Kidney tubule cell (primary cell): ENCODE results near the gene B3GNT5.
A peak's percentile ranks its signal among the peaks of the same experiment; 100 is the strongest.

ENCODE experiments used
- DNase-seq: peaks from one replicate; pipeline ENCODE4 v3.0.0-alpha.2; 2018; ENCODE audit warnings: low spot score

The B3GNT5 gene

DNA sequence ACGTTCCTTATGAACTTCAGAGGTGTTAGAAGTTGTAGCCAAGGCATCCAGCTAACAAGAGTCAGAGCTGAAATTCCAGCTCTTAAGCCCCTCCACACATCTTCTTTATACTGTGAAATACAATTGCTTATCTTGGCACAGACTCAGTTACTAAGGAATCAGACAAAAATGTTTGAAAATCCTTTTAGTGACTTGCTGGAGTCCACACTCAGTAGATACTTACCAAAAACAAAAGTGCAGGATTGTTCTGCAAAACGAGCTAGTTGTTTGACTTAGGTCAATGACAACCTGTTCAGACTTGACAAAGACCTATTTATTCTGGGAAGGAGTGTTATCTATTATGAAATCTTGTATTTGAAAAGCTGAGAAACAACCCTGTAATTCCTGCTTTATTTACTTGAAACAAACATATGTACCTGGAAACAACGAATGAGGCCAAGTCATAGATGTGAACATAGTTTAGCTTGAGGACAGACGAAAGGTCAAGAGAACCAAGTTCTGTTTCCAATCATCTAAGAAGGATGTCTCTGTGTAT is 38.5 kb downstream of the B3GNT5 start:
- DNase-seq = no peak

DNA sequence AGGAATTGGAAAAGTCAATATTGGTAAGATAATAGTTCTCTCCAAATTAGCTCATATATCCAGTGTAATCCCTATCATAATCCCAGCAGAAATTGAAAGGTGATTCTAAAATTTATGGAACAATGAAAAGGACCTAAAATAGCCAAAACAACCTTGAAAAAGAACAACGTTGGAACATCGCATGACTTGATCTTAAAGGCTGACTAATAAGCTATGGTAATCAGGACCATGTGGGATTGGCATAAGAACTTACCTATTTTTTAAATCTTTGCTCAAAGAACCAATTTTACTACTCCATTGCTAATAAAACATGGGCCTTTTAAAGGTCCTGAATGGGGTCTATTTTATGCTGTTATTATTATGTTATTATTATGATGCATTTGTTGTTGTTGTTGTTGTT is 40.9 kb downstream of the B3GNT5 start:
- DNase-seq = no peak

DNA sequence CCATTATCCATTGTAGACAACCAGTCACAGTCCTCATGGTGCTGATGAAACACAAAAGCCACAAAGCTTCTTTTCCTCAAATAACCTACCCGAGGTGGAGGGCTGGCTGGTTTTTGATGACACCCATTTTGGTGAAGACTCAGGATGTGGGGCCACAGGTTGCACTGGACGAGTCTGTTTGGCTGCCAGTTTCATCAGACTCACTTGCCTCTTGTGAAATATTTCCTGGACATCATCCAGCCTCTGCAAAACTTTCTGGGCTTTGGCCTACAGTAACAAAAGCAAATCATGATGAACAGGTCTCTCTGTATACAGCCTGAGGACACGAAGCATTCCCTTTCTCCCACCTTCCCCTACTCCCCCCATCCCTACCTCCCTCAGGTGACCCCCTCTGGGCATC is 42.2 kb downstream of the B3GNT5 start:
- DNase-seq = peak; percentile 34

DNA sequence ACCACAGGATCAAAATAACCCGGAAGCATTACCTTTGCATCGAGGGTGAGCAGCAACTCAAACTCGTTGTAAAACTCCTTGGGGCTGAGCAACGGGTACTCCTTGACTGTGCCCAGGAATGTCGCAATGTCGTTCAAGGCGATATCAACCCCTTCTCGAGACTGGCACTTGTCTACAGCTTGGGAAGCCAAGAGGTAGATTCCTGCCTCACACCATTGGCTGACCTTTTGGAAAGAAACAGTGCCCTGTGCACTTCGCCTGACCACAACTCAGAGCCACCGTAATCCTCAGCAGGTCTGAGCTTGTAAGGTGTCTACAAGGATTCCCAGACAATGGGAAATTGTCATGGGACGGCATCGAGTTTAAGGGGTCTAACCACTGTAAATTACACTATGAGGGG is 43.9 kb downstream of the B3GNT5 start:
- DNase-seq = no peak

DNA sequence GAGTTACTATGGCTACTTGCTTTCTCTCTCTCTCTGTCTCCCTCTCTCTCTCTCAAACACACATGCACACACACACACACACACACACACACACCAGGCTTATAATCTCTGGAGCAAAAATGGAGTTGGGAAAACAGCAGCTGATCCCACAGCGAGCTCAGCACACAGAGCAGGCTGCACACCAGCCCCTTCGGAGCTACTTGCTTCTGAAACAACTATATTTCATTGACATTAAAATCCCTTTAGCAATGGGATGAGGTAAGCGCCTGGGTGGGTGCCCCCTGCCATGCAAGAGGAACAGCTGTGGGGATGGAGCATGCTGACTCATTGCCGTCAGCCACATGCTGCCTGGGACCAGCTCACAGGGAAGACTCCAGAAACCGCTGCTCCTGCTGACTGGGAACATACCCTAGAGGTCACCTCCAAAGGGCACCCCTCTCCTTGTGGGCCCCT is 45.7 kb downstream of the B3GNT5 start:
- DNase-seq = peak; percentile 76

DNA sequence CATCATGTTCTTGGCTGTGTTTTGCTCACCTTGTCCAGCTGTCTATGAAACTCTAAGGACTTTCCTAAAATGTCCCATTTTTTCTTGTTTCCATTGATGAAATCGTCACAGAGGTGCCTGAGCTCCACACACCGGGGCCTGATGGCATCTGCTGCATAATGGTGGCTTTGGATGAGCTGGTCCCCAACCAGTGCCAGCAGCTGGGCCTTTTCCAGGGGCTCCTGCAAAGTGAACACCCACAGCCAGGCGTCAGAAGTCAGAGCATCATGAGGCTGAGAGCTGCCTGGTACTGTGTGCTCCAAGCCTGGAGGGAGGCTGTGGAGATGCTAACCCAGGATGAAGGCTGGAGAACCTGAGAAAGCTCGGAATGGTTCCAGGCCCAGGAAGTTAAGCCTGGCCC is 46.9 kb downstream of the B3GNT5 start:
- no peak for DNase-seq

DNA sequence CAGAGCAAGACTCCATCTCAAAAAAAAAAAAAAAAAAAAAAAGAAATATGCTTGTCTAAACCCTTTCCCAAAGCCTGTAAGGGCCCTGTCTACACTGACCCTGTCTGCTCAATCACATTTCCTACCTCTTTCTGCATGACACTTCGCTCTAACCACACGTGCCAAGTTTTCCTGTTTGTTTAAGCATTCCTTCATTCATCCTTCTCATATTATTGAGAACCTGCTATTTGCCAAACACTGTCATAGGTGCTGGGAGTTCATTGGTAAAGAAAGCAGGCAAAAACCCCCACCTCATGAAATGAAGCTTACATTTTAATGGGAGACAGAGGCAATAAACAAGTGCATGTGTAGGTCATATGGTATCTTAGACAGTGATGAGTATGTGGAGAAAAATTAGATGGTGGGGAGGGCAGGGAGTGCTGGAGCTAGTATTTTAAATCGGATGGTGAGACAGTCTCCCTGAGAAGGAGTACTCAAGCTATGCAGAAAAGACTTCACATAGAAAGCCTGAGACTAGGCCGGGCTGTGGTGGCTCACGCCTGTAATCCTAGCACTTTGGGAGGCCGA is 48.0 kb downstream of the B3GNT5 start:
- peak; percentile 29 for DNase-seq

DNA sequence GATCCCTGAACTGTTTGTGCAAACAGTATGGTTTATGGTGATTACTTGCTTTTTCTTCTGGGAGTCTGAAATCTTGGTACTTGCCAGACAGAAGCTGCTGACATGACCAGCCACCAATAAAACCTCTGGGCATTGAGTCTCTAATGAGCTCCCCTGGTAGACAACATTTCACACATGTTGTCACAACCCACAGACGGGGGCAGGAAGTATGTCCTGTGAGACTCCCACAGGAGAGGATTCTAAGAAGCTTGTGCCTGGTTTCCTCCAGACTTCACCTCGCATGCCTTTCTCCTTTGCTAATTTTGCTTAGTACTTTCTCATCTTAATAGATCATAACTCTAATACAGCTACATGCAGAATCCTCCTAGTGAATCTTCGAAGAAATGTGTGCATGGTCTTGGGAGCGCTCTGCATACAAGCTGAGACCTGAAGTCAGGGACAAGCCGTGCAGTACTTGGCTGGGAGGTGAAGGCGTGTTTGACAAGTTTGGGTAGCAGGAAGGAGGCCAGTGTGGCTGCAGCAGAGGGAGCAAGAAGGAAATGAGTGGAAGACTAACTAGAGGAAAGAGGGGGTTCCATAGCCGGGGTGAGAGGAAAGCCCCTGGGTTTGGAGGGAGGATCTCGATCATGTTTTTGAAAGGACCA is 49.0 kb downstream of the B3GNT5 start:
- DNase-seq = peak; percentile 23

DNA sequence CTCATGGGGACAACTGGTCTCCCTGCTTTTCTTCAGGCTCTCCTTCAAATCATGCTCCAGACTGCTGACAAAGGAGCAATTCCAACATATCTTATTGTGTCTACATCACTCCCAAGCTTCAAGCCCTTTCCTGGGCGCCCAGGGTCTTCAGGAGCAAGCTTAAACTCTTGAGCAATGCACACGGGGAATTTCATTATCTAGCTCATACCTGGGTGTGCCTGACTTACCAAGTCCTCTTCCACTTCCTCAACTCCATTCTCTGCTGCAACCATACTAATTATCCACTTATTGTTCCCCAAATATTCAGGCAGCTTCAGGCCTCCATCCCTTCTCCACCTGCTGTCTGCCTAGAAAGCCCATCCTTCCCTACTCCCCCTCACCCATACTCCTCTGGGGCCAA is 50.6 kb downstream of the B3GNT5 start:
- DNase-seq = no peak

DNA sequence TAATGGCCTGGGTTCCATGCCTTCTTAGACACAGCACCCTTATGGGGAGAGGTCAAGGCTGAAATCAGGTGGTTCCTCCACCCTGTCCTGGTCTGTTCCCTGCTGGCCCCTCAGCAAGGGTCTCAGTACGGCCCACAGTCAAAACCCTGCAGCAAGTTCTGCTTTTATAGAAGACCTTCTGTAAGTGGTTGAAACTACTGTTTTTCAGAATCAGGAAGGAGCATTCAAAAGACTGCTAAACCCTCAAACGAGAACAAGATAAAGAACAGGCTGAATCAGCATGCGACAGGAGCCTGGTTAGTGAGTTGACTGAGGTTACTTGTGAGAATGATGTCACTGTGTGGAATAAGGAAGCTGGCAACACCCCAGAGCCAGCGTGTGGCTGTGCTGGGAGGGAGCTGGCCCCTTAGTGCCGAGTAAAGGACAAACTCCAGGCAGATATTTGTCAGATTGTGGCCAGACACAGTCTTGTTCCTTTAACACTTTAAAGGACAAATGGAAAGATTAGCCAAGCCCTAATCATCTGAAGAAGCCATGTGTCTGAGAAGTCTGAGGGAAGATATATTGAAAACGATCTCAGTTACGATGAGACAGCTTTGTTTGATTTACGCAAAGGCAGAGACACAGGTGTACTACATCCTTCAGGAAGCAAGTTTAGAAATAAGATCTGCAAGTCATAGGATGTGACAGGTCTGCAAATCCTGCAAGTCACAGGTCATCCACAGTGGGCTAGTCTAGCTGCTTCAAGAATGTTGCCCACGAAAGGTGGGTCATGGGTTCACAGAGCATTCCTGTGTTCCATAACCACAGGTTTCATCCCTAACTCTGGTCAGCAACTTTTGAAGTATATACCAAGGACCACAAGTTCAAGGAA is 54.0 kb downstream of the B3GNT5 start:
- peak; percentile 98 for DNase-seq

DNA sequence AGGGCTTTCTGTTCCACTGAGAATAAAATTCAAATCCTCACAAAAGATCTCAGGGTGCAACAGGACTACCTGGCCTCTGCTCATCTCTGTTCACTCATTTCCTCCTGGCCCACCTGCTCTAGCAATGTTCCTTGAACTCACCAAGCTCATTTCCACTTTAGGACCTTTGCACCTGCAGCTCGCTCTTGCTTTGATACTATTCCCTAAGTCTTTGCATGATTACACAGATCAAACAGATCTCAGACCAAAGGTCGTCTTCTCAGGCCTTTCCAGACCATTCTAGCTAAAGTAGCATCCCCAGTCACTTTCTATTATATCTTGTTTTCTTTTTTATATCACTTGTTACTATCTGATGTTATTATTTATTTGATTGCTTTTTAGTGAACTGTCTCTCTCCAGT is 54.7 kb downstream of the B3GNT5 start:
- no peak for DNase-seq

DNA sequence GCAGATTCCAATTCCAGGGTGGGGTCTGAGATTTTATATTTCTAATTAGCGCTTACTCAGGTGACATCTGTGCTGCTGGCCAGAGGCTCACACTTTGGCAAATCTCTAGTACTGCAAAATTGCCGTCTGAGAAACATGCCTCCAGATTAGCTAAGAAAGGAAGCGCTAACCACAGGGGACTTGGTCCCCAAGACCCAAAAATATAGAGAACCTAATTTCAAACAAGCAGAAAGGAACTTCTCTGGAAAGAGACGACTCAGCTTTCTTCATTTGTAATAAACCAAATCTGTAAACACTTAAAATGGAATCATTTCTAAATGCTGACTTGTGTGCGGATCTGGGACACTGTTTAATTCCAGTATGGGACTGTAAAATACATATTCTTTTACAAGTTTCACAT is 55.7 kb downstream of the B3GNT5 start:
- DNase-seq = no peak

DNA sequence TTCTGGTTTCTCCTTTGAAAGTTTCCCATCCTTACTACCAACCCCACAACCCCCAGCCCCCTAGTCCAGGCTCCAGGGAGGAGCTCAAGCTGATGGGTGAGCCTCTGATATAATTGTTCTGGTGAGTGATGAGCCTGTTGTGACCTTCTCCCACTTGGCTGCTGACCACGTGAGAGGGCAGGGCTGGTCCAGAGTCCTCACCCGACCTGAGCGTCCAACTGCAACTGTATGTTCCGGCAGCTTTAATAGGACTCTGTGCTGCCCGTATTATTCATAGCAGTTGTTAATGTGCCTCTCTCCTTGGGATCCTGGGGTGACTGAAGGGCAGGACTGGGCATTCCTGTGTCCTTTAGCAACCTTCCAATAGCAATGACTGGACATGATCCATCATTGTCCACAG is 56.2 kb downstream of the B3GNT5 start:
- peak; percentile 17 for DNase-seq

DNA sequence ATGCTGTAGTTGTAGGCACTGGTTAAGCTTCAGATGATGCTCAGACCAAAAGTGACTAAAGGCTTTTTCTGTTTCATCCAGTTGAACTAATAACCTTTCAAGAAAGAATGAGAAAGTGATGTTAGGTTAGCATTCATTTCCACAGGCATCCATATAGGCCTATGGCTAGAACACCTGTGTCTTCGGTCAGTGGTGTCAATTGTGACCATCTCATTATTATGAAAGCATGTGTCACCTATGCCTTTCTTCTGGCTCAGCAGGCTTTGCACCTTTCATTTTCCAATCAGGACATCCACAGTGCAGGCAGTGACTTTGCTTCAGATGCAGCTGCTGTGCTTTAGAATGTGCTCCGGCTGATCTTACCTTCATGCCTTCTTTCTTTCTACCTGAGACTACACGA is 57.9 kb downstream of the B3GNT5 start:
- no peak for DNase-seq

DNA sequence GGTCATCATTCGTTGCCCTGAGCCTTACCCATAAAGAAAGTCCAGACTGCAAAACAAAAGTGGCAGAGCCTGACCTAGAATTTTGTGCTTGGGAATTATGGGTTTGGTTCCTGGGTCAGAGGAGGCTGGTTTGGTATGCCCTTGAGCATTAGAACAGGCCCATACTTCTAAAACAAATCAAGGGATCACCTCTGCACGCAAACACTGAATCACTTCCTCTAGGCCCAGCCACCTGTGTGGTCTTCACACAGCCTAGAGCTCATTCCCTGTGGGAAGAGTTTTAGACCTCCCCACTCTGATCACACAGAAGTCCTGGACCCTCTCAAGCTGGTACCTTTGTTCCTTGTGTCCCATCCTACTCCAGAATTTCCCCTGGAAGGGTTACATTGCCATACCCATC is 59.4 kb downstream of the B3GNT5 start:
- DNase-seq = peak; percentile 19

DNA sequence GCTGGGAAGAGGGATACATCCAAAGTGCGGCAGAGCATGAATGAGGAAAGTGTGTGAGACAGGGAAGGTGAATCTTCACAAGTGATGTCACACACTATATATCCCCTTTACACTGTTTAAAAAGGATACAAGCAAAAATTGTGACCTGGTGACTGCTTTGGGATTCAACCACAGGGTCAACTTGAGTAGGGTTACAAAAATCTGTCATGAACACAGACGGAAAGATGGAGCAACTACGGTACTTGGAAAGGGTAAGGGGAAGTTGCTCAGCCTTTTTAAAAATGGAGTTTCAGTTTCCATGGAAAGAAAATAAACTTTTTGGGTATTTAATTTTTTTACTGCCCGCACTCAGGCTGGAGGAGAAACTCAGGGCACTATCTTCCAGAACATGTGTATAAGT is 60.3 kb downstream of the B3GNT5 start:
- DNase-seq = no peak

DNA sequence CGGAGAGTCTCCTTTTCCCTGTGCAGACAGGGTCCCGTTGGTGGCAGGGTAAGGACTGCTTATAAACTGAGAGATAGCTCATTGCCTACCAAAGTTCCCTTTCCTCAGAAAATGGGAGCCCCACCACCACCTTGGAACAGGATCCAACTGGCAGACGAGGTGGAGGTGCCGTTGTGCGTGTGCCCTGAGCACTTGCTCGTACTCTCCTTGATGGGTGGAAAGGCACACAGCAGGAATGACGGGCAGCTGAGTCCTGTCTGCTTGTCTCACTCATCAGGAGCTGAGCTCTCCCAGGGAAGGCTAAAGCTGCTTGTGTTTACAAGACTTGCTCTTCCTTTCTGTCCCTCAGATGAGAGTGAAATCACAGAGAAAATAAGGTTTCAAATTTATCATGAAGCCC is 60.7 kb downstream of the B3GNT5 start:
- DNase-seq = no peak

DNA sequence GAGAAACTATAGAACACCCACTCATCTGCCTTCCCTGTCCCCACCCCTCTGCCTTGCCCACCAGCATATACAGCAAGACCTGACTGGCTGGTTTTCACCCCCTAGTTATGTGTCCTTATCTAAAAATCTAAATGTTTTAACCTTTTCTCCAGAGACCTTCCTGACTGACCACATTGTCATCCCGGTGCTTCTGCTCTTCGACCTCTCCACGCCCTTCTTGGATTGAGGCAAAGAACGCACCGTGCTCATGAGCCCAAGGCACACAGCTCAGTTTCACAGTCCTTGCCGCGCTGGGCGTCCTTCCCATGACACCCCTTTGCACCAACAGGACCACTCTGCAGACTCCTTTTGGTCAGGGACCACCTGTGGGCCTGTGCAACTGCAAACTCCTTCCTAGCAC is 62.7 kb downstream of the B3GNT5 start:
- no peak for DNase-seq

DNA sequence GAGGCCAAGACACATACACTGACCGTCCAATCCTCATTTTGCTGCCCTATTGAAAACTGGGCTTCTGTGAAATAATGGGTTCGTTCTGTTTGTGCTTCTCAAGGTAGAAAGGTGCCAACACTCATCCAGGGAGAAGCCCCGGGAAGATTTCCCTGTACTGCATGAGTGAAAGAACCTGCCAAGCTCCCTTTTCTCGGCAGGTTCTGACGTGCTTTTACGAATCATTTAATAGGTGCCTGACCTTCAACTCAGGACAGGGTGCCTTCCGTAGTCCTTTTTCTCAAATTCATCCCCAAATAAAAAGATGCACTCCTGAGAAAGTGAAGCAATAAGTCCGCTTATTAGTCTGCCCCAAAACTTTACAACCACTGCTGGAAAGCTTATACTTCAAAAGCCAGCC is 64.2 kb downstream of the B3GNT5 start:
- no peak for DNase-seq

DNA sequence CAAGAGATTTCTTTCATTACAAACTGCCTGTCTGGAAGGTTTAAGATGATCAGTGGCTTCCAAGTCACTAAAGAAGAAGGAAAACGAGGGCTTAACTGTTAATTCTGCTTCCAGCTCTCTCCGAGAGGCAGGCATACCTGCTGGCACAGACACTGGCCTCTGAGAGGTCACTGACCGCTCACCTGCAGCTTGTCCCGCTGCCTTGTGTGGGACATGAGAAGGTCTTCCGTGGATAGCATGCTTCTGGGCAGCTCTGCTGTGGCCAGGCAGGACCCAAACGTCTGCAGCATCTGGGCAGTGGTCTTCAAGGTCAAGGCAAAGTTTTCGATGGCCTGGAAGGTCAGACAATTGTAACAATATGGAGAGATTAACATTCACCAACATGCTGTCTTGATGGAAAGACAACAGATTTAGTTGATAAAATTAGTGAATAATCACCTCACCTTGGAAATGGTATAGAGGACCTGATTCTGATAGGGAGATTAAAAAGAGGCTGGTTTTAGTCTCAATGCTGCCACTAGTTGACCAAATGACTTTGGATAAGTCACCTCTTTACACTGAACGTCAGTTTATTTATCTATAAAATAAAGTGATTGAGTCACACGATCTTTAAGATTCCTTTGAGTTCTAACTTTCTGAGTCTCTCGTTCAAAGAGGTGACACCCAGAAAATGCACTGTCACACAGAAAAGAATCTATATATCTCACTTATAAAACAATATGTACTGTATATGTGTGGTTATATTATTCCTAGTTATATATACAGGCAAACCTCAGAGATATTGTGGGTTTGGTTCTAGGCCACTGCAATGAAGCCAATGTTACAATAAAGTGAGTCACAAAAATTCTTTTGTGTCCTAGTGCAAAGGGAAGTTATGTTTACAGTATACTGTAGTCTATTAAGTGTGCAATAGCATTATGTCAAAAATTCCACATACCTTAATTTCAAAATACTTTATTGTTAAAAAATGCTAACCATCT is 65.1 kb downstream of the B3GNT5 start:
- DNase-seq = no peak

DNA sequence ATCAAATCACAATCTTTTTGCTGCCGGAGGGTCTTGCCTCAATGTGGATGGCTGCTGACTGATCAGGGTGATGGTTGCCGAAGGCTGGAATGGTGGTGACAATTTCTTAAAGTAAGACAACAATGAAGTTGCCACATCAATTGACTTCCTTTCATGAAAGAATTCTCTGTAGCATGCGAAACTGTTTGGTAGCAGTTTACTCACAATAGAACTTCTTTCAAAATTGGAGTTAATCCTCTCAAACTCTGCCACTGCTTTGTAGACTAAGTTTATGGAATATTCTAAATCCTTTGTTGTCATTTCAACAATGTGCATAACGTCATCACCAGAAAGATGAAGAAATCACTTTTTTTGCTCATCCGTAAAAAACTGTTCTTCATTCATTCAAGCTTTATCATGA is 65.8 kb downstream of the B3GNT5 start:
- no peak for DNase-seq

DNA sequence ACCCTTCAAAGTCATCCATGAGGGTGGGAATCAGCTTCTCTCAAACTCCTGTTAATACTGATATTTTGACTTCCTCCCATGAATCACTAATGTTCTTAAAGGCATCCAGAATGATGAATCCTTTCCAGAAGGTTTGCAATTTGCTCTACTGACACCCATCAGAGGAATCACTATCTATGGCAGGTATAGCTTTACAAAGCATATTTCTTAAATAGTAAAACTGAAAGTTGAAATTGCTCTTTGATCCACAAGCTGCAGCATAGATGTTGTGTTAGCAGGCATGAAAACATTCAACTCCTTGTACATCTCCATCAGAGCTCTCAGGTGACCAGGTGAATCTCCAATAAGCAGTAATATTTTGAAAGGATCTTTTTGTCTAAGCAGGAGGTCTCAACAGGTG is 66.3 kb downstream of the B3GNT5 start:
- no peak for DNase-seq
